ENCODE results near the gene TRIP4. TPM values are rescaled to one million over a fixed set of nuclear protein-coding genes. Genes with fewer than 3 reads are reported as not detected.
"Not testable (repeated sequence)": the region's sequence is repeated elsewhere in the genome, so short reads cannot be mapped to it uniquely, and the experiment has no call there.

The TRIP4 gene
- total RNA-seq, 2 experiments from 2014 or later = 22.1 to 29.8 TPM

DNA sequence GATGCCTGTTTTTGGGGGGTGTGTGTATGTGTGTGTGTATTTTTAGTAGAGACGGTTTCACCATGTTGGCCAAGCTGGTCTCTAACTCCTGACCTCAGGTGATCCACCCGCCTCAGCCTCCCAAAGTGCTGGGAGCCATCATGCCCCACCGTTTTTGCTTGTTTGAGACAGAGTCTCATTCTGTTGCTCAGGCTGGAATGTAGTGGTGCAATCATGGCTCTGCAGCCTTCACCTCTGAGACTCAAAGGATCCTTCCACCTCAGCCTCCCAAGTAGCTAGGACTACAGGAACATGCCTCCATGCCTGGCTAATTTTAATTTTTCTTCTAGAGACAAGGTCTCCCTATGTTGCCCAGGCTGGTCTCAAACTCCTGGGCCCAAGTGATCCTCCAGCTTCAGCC, 4.8 kb downstream of the TRIP4 start:
- POLR2A ChIA-PET, CTCF ChIA-PET, H3K9me3 Mint-ChIP-seq, H3K27ac Mint-ChIP-seq, H3K27me3 Mint-ChIP-seq, H3K4me3 Mint-ChIP-seq, DNase-seq: not testable (repeated sequence)
- H3K36me3 Mint-ChIP-seq (ENCODE audit: low read depth) = peaks cover 29% of the 10 kb centered on the region
- peaks cover 27% of the 10 kb centered on the region for H3K4me1 Mint-ChIP-seq

DNA sequence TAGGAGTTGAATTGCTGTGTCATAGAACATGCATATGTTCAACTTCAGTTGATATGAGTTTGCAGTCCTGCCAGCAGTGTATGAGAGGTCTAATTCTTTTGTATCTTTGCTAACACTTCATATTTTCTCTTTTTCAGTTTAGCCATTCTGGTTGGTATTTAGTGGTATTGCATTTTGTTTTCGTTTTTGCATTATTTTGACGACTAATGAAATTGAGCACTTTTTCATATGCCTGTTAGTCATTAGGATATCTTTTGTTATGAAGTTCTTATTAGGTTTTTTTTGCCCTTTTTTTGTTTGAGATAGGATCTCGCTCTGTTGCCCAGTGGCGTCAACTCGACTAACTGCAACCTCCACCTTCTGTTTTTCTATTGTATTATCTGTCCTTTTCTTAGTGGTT, 9.2 kb downstream of the TRIP4 start:
- CTCF ChIA-PET = no interaction called here
- Mint-ChIP-seq H3K27ac (no peak overlapping the region), H3K9me3 (no peaks in the 10 kb centered on the region), H3K27me3 (no peaks in the 10 kb centered on the region), H3K4me1 (peaks cover 12% of the 10 kb centered on the region), H3K36me3 (ENCODE audit: low read depth) (peaks cover 45% of the 10 kb centered on the region), H3K4me3 (no peak overlapping the region)
- no peak for DNase-seq
- POLR2A ChIA-PET = no interaction called here

- H3K27me3 Mint-ChIP-seq = no peaks in the 10 kb centered on the region
- H3K4me1 Mint-ChIP-seq = peaks cover 10% of the 10 kb centered on the region
- H3K36me3 Mint-ChIP-seq (ENCODE audit: low read depth) = peaks cover 44% of the 10 kb centered on the region
- DNase-seq = no peak
- POLR2A ChIA-PET = interaction anchor here (0.6 kb wide), 1 partner anchor 573 kb away, joined by 6 read pairs; no protein-coding TSS in a partner anchor
- H3K4me3 Mint-ChIP-seq = no peak overlapping the region
- no peak overlapping the region for H3K27ac Mint-ChIP-seq
- CTCF ChIA-PET = interaction anchor here (0.6 to 1.6 kb wide), 5 partner anchors 11 to 1369 kb away, joined by 3 to 8 read pairs (median 3); partner anchors contain the start of gene TRIP4
- H3K9me3 Mint-ChIP-seq = no peaks in the 10 kb centered on the region
Measured at GRCh38 chr15:64398575-64398974, 10.9 kb downstream of the TRIP4 start.

DNA sequence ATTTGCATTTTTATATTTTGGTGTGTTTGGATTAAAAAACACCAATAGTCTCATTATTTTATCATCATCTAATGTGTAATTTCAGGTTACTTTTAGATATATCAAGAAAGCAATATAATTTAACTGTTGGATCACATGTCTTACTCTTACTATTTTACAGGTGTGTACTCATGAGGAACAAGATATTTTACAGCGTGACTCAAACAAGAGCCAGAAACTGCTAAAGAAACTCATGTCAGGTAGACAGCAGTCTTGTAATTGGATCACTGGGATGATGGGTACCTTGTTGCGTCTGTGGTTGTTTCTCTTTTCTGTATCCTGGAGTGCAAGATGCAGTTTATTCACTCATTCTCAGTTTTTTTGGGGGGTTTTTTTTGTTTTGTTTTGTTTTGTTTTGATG, 12.9 kb downstream of the TRIP4 start:
- Mint-ChIP-seq H3K27ac (peak overlapping the region; percentile 66), H3K36me3 (ENCODE audit: low read depth) (peaks cover 34% of the 10 kb centered on the region), H3K4me3 (no peak overlapping the region), H3K4me1 (peaks cover under 1% of the 10 kb centered on the region), H3K27me3 (no peaks in the 10 kb centered on the region), H3K9me3 (no peaks in the 10 kb centered on the region)
- DNase-seq = no peak
- ChIA-PET CTCF (no interaction called here), POLR2A (no interaction called here)

GRCh38 chr15:64412216-64412615, 24.6 kb downstream of the TRIP4 start:
- Mint-ChIP-seq H3K27ac (no peak overlapping the region), H3K4me1 (no peaks in the 10 kb centered on the region), H3K36me3 (ENCODE audit: low read depth) (peaks cover 53% of the 10 kb centered on the region), H3K9me3 (no peaks in the 10 kb centered on the region), H3K4me3 (no peak overlapping the region), H3K27me3 (no peaks in the 10 kb centered on the region)
- ChIA-PET POLR2A (no interaction called here), CTCF (interaction anchor here (0.6 kb wide), 1 partner anchor 594 kb away, joined by 3 read pairs; no protein-coding TSS in a partner anchor)
- no peak for DNase-seq

GRCh38 chr15:64422697-64423096, 35.1 kb downstream of the TRIP4 start:
- CTCF ChIA-PET = interaction anchor here (1.3 kb wide), 1 partner anchor 8 kb away, joined by 5 read pairs; no protein-coding TSS in a partner anchor
- H3K27ac Mint-ChIP-seq = no peak overlapping the region

GRCh38 chr15:64423970-64424369, 36.3 kb downstream of the TRIP4 start:
- DNase-seq = no peak
- ChIA-PET CTCF (no interaction called here), POLR2A (no interaction called here)
- Mint-ChIP-seq H3K9me3 (no peaks in the 10 kb centered on the region), H3K27me3 (no peaks in the 10 kb centered on the region), H3K4me3 (no peak overlapping the region), H3K27ac (no peak overlapping the region), H3K36me3 (ENCODE audit: low read depth) (peaks cover 44% of the 10 kb centered on the region), H3K4me1 (peaks cover 26% of the 10 kb centered on the region)

More at GRCh38 chr15:64422697-64423096, 35.1 kb downstream of the TRIP4 start:
- Mint-ChIP-seq H3K27me3 (no peaks in the 10 kb centered on the region), H3K36me3 (ENCODE audit: low read depth) (peaks cover 45% of the 10 kb centered on the region), H3K9me3 (no peaks in the 10 kb centered on the region), H3K4me1 (peaks cover 17% of the 10 kb centered on the region), H3K4me3 (no peak overlapping the region)
- no peak for DNase-seq
- POLR2A ChIA-PET = no interaction called here

- Mint-ChIP-seq H3K4me1 (peaks cover 36% of the 10 kb centered on the region), H3K36me3 (ENCODE audit: low read depth) (peaks cover 43% of the 10 kb centered on the region), H3K27me3 (no peaks in the 10 kb centered on the region), H3K4me3 (no peak overlapping the region), H3K27ac (no peak overlapping the region), H3K9me3 (no peaks in the 10 kb centered on the region)
- CTCF ChIA-PET = interaction anchor here (0.6 to 1.2 kb wide), 5 partner anchors 10 to 228 kb away, joined by 3 read pairs; no protein-coding TSS in a partner anchor
- POLR2A ChIA-PET = no interaction called here
- no peak for DNase-seq
Measured at GRCh38 chr15:64425221-64425620, 37.6 kb downstream of the TRIP4 start.

DNA sequence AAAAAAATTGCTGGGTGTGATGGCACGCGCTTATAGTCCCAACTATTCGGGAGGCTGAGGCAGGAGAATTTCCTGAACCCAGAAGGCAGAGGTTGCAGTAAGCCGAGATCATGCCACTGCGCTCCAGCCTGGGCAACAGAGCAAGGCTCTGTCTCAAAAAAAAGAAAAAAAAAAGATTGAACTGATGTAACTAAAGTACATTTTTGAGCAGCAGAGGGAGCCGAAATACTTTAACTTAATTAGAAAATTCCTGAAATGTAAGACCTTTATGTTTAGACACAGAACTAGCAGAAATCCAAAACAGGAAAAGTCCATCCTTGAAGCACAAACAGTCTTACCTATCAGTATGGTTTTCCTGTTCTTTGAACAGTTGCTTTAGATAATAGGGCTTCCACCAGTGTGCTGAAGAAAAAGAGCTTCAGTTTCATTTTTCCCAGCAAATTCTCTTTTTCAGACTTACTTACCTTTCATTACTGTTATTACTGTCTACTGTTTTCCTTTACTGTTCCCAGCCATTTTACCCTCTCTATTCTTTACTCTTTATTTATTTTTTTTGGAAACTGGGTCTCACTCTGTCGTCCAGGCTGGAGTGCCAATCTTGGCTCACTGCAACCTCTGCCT, 39.3 kb downstream of the TRIP4 start:
- Mint-ChIP-seq H3K4me3 (no peak overlapping the region), H3K27me3 (no peaks in the 10 kb centered on the region), H3K27ac (peak overlapping the region; percentile 76), H3K36me3 (ENCODE audit: low read depth) (peaks cover 45% of the 10 kb centered on the region), H3K9me3 (no peaks in the 10 kb centered on the region), H3K4me1 (peaks cover 47% of the 10 kb centered on the region)
- ChIA-PET CTCF (no interaction called here), POLR2A (no interaction called here)
- DNase-seq = no peak

DNA sequence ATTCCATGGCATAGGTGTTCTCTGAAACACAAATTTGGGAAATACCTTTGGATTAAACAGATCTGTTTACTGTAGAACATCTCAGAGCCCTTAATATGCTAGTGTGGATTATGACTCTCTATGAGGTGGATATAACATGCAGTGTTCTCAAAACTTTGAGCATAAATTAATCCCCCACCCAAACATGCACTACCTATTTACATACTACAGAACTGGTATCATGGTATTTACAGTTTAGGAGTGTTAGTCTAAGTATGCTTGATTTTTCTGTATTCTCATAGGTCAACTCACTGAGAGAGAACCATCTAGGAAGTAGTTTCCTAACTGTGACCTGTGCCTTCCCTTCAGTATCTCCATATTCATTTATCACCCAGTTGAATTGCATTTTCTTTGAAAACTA, 41.8 kb downstream of the TRIP4 start:
- POLR2A ChIA-PET = no interaction called here
- Mint-ChIP-seq H3K4me3 (no peak overlapping the region), H3K9me3 (no peaks in the 10 kb centered on the region), H3K4me1 (peaks cover 50% of the 10 kb centered on the region), H3K27me3 (no peaks in the 10 kb centered on the region), H3K36me3 (ENCODE audit: low read depth) (peaks cover 35% of the 10 kb centered on the region), H3K27ac (peak overlapping the region; percentile 92)
- CTCF ChIA-PET = no interaction called here
- DNase-seq = no peak

GRCh38 chr15:64430000-64430735, 42.5 kb downstream of the TRIP4 start:
- Mint-ChIP-seq H3K4me1 (peaks cover 49% of the 10 kb centered on the region), H3K4me3 (peak overlapping the region; percentile 43), H3K27me3 (no peaks in the 10 kb centered on the region), H3K9me3 (no peaks in the 10 kb centered on the region), H3K36me3 (ENCODE audit: low read depth) (peaks cover 31% of the 10 kb centered on the region), H3K27ac (peak overlapping the region; percentile 92)
- ChIA-PET CTCF (interaction anchor here (0.6 to 1.2 kb wide), 3 partner anchors 8 to 50 kb away, joined by 3 to 5 read pairs (median 4); no protein-coding TSS in a partner anchor), POLR2A (interaction anchor here (0.7 kb wide), 1 partner anchor 180 kb away, joined by 3 read pairs; no protein-coding TSS in a partner anchor)
- DNase-seq = peak; percentile 74

- H3K4me3 Mint-ChIP-seq = no peak overlapping the region
- peaks cover 38% of the 10 kb centered on the region for H3K36me3 Mint-ChIP-seq (ENCODE audit: low read depth)
- peaks cover 37% of the 10 kb centered on the region for H3K4me1 Mint-ChIP-seq
- H3K9me3 Mint-ChIP-seq = peaks cover 2% of the 10 kb centered on the region
- H3K27ac Mint-ChIP-seq = peak overlapping the region; percentile 14
- ChIA-PET CTCF (interaction anchor here (1.7 kb wide), 1 partner anchor 290 kb away, joined by 3 read pairs; no protein-coding TSS in a partner anchor), POLR2A (no interaction called here)
- no peak for DNase-seq
- H3K27me3 Mint-ChIP-seq = no peaks in the 10 kb centered on the region
Measured at GRCh38 chr15:64437982-64438381, 50.3 kb downstream of the TRIP4 start.

DNA sequence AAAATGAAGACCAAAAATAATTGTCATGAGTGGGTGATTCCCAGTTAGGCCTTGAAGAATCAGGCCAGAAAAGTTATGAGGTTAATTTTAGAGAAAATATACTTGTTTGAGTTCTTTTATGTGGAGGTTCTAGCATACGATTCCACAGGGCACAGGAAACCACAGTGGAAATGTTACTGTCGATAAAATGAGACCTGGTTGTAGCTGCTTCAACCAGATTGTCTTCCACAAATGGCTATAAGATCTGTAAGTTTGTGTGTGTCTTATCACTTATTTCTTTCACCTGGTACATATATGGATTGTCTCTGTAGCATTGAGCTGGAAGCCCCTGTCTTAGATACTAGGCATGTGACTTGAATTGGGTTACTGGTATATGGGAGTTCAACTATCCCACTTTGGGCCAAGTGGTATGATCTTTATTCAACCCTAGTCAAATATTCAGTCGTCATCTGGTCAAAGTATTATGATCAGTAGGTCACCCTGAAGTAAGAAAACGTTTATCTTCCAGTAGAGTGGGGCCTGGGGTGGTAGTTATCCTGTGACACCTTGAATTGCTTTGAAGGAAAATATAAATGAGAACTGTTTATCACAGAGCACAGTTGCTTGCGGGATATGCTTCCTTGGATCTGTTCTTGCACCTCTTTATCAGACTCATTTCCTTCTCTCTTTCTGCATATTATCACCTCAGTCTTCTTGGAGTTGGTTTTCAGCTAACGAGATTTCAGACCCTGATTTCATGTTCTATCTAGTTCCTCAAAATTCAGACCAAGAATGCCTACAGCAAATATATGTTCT, 51.2 kb downstream of the TRIP4 start:
- peaks cover 46% of the 10 kb centered on the region for H3K4me1 Mint-ChIP-seq
- no peak overlapping the region for H3K27ac Mint-ChIP-seq
- peaks cover 2% of the 10 kb centered on the region for H3K9me3 Mint-ChIP-seq
- ChIA-PET CTCF (no interaction called here), POLR2A (interaction anchor here (0.6 kb wide), 1 partner anchor 120 kb away, joined by 3 read pairs; no protein-coding TSS in a partner anchor)
- H3K4me3 Mint-ChIP-seq = no peak overlapping the region
- H3K36me3 Mint-ChIP-seq (ENCODE audit: low read depth) = peaks cover 36% of the 10 kb centered on the region
- DNase-seq = no peak
- H3K27me3 Mint-ChIP-seq = no peaks in the 10 kb centered on the region
